Amniotic stem cell (primary cell): ENCODE measurements around the gene MFSD1.
"Not testable (repeated sequence)": the region's sequence is repeated elsewhere in the genome, so short reads cannot be mapped to it uniquely, and the experiment has no call there.

Experiments used
- DNase-seq: peaks from one replicate; lab custom pipeline; 2025; lab: John Stamatoyannopoulos, UW

Gene MFSD1

DNA sequence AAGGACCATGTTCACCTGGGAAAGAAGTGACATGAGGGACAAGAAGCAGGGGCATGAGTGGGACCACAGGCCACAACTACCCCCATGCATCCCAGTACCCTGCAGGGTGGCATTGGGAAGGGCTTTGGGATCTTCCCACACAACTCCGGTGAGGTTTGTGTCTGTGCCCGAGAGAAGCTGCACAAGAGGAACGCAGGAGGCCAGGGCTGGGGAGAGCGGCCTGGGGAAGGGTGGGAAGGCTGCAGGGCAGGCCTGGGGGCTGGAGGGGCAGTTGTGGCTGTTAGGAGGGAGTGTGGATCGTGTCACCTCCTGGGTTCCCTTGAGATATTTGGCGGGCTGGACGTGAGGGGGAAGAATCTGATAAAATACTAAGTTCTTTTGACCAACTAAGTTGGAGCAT lies 25.3 kb upstream of the MFSD1 start:
- no peak for DNase-seq

DNA sequence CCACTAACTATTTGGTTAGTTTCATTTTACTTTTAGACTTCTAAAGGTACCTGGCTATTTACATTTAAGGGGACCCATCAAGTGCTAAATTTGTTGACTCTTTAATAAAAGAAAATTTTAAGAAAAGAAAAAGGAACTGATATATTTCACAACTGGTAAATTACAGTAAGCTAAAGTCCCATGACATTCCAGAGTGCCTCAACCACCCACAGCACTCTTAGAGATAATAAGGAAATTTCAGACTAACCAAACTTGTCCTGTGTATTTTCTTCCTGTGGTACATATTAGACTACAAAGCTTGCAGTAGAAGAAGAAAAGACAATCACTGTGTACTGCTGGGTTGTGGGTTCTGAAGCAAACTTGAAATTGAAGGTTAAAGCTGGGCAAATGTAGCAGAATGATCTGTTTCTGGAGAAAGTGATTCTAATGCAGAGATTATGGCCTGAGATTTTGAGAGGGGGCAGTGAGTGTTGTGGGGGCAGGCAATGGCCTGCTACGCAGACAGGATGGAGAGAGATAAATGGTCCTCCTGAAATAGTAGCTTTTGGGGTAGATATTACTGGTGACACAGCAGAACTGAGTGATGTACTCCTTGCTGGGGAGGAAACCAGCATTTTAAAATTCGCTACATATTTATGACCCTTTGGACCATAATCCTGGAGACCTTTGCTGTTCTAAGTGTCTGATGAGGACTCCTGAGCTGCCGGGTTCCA lies 24.5 kb upstream of the MFSD1 start:
- DNase-seq, result no peak

GRCh38 chr3:158780766-158781165 lies 21.1 kb upstream of the MFSD1 start:
- no peak for DNase-seq

DNA sequence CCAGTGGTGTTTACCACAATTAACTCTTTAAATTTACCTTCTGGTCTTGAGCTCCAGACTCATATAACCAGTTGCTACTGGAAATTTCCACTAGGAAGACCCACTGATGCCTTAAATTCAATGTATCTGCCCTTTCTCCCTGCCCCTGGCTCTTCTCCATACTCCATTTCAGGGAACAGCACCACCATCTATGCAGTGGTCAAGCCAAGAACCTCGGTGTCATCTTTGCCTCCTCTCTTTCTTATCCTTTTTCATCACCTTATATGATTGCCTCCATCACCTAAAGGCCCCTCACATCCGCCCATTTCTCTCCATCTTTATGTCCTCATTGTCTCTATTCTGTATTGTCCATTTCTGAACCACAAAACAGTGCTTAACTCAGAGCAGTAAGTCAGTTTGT lies 20.7 kb upstream of the MFSD1 start:
- DNase-seq, result no peak

DNA sequence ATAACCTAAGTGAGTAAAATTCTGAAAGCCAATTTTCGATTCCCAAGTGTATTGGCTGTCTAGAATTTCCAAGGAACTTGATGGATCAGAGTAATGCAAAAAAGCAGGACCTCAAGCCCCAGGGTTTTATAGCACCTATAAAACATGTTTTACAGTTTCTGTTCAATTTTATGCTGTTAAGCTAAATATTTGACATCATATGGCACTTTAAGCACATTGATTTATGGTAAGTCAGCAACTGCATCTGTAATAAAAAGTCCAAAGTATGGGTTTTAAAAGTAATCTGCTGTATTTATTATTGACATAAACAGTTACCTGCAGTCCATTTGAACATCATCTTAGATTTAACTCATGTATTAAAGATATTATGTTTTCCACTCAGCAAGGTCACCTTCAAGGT lies 20.0 kb upstream of the MFSD1 start:
- no peak for DNase-seq

- no peak for DNase-seq
These were observed 19.4 kb upstream of the MFSD1 start for GRCh38 chr3:158782283-158782989.

GRCh38 chr3:158783051-158783450 lies 18.8 kb upstream of the MFSD1 start:
- DNase-seq, result no peak

- no peak for DNase-seq
These were observed 15.9 kb upstream of the MFSD1 start for GRCh38 chr3:158785972-158786371.

DNA sequence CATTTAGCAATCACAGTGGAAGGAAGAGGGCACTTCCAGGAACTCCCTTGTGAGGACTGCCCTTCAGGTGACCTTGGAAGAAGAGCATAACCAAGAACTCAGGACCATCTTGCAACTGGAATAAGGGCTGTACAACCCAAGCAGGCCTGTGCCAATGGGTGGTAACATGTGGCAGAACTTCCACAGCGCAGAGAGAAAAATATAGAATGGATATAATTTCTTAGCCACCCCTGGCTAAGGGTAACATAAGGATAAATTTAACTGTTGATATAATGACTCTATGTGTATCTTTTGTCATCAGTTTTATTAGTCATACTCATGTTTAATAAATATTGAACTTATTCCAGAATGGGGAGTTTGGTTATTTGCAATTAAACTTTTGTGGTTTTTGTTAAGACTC lies 13.4 kb upstream of the MFSD1 start:
- no peak for DNase-seq

GRCh38 chr3:158789592-158789991 lies 12.3 kb upstream of the MFSD1 start:
- DNase-seq, result peak; percentile 33

DNA sequence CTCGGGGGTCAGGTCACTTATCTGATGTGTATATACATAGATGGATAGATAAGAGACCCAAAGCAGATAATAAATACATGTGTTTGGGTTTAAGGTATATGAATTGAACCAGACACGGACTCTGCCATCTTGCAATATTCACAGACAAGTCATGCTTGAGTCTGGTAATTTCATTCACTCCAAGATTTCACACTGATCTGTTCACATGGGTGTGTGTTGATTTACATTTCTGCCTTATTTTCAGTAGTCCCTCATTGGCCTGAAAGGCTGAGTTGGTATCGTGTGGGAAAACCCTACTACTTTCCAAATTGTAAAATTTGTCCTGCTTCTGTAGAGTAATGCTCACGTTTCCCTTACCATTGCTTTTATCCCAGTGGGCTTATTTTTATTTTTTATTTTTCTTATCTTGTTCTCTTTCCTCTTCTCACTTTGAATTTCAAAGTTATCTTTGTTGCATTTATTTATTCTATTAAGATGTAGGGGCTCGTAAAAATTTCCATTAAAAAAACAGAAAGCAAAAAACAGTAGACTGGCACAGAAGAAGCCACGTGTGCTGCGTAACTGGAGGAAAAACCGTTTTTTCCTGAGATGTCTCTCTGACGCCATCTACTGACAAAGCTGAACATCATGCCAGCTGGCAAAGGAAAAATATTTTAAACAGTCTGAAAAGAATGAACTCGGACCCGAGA lies 10.8 kb upstream of the MFSD1 start:
- DNase-seq, result peak; percentile 84

DNA sequence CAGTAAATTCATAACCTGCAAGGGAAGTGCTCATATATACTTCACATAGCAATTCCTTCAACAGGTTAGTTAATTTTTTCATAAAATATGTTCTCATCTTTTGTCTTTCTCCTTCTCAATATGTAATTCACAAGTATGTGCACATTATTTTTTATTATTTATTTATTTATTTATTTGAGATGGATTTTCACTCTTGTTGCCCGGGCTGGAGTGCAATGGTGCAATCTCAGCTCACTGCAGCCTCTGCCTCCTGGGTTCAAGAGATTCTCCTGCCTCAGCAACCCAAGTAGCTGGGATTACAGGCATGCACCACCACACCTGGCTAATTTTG lies 10.3 kb upstream of the MFSD1 start:
- not testable (repeated sequence) for DNase-seq

DNA sequence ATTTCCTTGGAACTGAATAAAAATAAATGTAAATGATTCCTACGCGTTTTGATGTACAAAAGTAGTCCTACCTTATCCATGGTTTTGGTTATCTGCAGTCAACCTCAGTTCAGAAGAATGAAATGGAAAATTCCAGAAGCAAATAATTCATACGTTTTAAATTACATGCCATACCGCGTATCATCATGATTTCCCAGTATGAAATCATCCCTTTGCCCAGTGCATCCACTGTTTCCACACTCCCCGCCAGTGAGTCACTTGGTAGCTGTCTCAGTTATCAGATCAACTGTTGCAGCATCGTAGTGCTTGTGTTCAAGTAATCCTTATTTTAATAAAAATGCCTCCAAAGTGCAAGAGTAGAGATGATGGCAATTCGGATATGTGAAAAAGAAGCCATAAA lies 9.1 kb upstream of the MFSD1 start:
- DNase-seq, result peak; percentile 88

- no peak for DNase-seq
These were observed 7.6 kb upstream of the MFSD1 start for GRCh38 chr3:158794206-158794605.

GRCh38 chr3:158794936-158795518 lies 6.8 kb upstream of the MFSD1 start:
- peak; percentile 9 for DNase-seq

GRCh38 chr3:158801201-158801600 lies 653 bp upstream of the MFSD1 start:
- no peak for DNase-seq

- no peak for DNase-seq
These were observed 785 bp downstream of the MFSD1 start for GRCh38 chr3:158802409-158803268.

DNA sequence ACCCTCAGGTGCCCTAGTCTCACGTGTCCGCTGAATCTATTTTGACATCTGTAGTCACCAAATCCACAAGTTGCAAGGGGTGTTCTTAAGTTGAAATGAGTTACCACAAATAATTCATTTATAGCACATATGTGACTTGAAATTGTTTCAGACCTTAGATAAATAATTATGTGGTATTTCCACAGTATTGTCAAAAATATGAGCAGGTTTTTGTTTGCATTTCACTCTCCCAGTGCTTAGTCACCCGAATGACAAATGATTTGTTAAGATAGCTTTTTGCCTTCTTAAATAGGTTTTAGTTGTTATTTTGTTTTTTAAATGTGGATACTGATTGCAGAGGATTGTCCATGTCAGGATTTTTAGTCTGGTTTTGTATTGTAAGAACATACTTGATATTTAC lies 2.6 kb downstream of the MFSD1 start:
- DNase-seq, result no peak

GRCh38 chr3:158808697-158809096 lies 6.8 kb downstream of the MFSD1 start:
- no peak for DNase-seq

DNA sequence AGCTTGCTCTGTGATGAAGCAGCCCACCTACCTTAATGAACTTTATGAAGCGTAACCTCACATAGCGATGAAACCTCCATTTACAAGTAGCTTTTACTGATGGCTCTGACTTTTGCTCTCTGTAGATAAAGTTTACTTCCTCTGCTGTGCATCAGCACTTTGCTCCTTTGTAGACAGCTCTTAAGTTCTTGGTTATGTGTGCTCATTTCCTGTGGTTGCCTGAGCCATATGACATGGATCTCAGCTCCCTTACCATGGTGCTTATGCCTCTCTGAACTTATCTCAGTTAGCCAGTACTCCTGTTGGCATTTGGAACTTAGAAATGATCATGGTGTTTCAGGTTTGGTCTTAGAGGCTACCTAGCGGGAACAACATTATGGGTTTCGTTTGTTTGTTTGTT lies 7.8 kb downstream of the MFSD1 start:
- no peak for DNase-seq

DNA sequence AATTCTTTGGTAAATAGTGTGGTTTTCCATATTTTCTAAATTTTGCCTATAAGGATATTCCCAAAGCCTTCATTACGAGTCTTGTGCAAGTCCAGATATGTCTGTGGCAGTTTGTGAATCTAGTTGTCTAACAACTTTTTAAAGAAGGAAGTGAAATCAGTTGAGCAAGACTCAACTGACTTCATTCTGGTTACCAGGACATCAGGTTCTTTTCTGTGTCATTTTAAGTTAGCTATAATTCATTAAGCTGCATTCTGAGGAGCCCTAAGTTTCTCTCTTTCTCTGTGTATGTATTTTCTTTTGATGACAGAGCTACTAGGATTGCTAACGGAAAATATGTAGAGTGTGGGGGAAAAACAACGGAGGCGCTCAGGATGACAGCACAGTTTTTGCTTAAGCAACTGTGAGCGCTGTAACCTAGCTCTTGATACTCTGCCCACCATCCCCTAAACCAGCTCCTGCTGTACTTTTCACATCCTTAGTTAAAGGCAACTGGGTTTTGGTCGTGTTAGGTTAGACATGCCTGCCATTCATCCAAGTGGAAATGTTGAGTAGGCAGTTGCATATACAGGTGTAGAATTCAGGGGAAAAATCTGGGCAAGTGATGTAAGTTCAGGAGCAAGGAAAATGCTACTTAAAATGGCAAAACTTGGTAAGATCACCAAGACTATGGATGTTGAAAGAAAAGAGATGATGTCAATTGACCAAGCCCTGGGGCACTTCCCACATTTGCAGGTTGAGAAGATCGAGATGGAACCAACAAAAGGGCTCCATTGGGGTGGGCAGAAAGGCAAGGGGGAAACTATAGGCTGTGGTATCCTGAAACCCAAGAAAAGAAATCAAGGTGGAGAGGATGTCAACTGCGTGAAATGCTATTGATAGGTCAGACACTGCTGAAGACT lies 9.2 kb downstream of the MFSD1 start:
- DNase-seq, result no peak
